AG09309 (cell line): ENCODE data around the gene LRP8.

ENCODE experiments used
- DNase-seq: peaks from one replicate; pipeline ENCODE4 v3.0.0-alpha.2; 2010; ENCODE audit warnings: low read depth
- H3K4me3 ChIP-seq: 2 replicates; pipeline ENCODE4 v1.5.1; 2011; ENCODE audit warnings: mild to moderate bottlenecking, low read depth, low read length, moderate library complexity; ENCODE audit not compliant: control insufficient read depth
- CTCF ChIP-seq: IDR thresholded peaks from 2 replicates; pipeline ENCODE4 v1.5.1; 2011; ENCODE audit warnings: mild to moderate bottlenecking, low read depth, low read length, inconsistent platforms; ENCODE audit not compliant: insufficient read depth, control insufficient read depth; ENCODE audit errors: missing control alignments

The LRP8 gene

GRCh38 chr1:53361541-53361961, 33.7 kb upstream of the LRP8 start:
- no peak for TF ChIP-seq CTCF
- H3K4me3 ChIP-seq = no peak overlapping the region
- no peak for DNase-seq

- no peak for DNase-seq
- no peak overlapping the region for H3K4me3 ChIP-seq
- no peak for TF ChIP-seq CTCF
Measured at GRCh38 chr1:53359934-53360276, 32.0 kb upstream of the LRP8 start.

DNA sequence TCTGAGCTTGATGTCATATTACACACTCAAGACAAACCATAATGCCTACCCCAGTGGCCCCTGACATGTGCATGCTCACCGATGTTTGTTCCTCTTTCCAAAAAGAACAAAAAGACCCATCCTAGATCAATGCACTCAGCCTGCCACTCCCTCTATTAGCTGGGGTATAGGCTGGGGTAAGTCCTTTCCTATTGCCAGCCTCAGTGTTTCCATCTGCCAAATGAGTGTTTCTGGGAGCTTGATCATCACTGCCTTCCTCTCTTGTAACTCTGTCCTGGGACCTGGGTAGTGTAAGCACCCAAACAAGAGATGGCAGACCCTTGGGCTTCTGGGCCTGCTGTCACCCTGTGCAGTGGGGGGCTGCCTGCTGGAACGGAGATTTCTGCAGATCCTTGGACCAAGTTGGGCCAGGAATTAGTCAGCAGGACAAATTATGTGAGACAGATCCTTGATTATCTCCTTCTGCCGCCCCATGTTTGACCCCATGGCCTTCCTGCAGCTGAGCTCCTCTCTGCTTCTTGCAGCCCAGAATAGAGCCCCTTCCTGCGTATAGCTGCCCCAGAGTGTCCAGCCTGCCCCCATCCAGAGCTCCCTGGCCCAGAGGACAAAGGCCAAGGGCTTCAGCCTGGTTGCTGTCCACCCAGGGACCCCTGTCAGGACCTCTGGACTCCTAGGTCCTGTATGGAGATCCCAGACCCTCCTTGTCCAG, 31.5 kb upstream of the LRP8 start:
- H3K4me3 ChIP-seq = no peak overlapping the region
- DNase-seq = no peak
- TF ChIP-seq CTCF = no peak

- no peak for DNase-seq
- no peak for TF ChIP-seq CTCF
- no peak overlapping the region for H3K4me3 ChIP-seq
Measured at GRCh38 chr1:53356637-53357036, 28.8 kb upstream of the LRP8 start.

DNA sequence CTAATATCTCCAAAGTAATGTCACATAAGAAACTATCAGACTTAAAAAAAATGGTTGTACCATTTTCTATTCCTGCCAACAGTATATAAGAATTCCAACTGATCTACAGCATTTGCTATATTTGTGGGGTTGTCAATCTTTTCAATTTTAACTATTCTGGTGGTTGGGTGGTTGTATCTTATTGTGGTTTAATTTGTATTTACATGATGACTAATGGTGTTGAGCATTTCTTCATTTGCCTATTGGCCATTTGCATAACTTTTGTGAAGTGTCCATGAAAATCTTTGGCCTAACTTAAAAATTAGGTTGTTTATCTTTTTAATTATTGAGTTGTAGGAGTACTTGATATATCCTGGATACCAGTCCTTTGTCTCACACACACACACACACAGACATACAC, 26.2 kb upstream of the LRP8 start:
- H3K4me3 ChIP-seq = no peak overlapping the region
- no peak for DNase-seq
- TF ChIP-seq CTCF = no peak

DNA sequence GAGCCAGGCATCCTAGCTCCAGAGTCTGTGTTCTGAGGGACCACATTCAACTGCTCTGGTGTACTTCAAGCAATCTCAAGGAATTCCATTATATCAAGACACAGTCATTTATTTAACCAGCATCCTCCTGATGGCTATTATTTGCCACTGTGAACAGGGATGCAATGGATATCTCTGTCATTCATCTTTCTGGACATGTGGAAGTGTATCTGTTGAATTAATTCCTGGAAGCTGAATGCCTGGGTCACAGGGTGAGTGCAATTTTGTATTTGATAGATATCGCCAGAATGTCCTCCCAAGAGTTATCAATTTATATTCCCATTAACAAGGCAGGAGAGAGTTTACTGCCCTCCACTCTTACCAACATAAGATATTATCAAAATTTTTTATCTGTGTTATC, 24.7 kb upstream of the LRP8 start:
- no peak for DNase-seq
- no peak overlapping the region for H3K4me3 ChIP-seq
- no peak for TF ChIP-seq CTCF
